HG03097 (cell line): Measurements from ENCODE around the gene RAB5IF.
"Not testable (repeated sequence)": the region's sequence is repeated elsewhere in the genome, so short reads cannot be mapped to it uniquely, and the experiment has no call there.

Experiments
- ATAC-seq: cut with Tn5 transposase; IDR thresholded peaks from one replicate; pipeline ENCODE4 v1.9.1; 2021; ENCODE audit not compliant: unreplicated experiment, low FRiP score

RAB5IF gene

GRCh38 chr20:36585410-36586125, 20.0 kb upstream of the RAB5IF start:
- no peak for ATAC-seq

GRCh38 chr20:36587388-36588070, 18.1 kb upstream of the RAB5IF start:
- ATAC-seq: no peak

- no peak for ATAC-seq
These were observed 14.3 kb upstream of the RAB5IF start for GRCh38 chr20:36591281-36591680.

GRCh38 chr20:36591854-36592641, 13.5 kb upstream of the RAB5IF start:
- no peak for ATAC-seq

GRCh38 chr20:36593347-36593929, 12.1 kb upstream of the RAB5IF start:
- ATAC-seq: no peak

DNA sequence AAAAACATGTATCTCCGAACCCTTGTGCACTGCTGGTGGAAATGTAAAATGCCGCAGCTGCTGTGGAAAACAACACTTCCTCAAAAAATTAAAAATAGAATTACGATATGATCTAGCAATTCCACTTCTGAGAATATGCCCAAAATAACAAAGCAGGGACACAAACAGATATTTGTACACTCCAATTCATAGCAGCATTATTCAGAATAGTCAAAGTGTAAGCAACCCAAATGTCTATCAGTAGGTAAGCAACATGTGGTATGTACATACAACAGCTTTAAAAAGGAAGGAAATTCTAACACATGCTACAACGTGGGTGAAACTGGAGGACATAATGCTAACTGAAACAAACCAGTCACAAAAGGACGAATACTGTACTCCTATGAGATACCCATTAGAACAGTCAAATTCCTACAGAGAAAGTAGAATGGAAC, 5.7 kb upstream of the RAB5IF start:
- no peak for ATAC-seq

DNA sequence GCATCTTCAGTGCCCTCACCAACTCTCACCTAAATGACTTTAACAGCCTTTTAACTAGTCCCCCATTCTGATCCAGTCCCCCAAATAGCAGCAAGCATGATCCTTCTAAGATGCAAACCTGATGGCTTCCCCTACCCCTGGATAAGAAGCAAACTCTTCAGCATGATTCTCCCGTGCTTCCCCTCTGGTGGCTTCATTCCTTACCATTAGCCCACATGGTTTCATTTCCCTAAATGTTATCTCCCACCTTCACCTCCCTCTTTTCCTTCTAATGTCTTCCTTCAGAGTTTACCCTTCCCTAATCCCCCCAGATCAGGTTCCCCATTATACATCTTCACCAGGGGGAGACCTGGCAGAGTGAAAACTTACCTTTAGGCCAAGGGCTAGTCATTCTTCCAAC, 4.0 kb upstream of the RAB5IF start:
- no peak for ATAC-seq

- ATAC-seq: peak; percentile 30
These were observed 604 bp upstream of the RAB5IF start for GRCh38 chr20:36604952-36605398.

GRCh38 chr20:36606158-36607066, 833 bp downstream of the RAB5IF start:
- peak; percentile 26 for ATAC-seq

DNA sequence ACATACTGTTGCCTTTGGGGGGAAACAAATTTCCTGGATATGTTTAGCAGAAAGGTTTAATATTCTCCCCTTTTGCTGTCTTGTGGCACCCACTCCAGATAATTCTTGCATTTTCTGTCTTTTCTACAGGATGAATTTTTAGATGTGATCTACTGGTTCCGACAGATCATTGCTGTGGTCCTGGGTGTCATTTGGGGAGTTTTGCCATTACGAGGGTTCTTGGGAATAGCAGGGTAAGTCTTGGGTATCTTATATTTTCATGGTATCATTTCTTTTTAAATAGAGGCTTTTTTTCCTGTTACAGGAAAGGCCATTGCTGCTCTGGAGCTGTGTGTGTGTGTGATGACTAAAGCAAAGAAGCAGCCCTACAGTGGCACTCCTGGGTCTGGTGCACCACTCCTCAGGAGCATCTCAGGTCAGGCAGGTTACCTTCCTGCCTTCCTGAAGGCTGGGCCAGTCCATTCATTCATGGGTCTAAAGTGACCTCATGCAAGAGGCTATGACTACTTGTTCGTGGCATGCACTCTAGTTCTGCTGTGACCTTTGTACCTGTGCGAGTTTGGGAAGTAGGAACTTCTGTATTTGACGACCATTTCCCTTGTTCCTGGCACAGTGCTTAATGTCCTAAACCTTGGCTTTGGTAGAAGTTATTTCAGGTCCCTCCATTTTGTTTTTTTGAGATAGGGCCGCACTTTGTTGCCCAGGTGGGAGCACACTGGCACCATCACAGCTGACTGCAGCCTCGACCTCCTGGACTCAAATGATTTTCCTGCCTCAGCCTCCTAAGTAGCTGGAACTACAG, 2.2 kb downstream of the RAB5IF start:
- ATAC-seq: no peak

- not testable (repeated sequence) for ATAC-seq
These were observed 2.8 kb downstream of the RAB5IF start for GRCh38 chr20:36608388-36608728.

DNA sequence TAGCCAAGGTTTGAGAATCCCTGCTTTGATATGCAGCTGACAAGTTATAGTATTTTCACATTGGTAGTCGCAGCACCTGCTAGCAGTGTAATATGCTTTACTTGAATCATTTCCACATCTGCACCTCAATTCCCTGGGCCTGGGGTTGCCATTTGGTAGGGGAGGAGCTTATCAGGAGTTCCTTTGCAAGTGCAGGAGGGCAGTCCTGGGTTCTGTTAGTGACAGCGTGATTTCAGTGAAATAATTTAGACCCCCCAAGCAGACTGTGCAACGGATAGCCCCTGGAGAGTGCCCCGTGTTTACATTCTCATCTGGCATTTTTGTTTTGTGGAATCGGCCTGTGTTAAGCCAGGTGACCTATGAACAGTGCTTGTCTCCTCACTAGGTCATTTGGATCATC, 6.0 kb downstream of the RAB5IF start:
- no peak for ATAC-seq

DNA sequence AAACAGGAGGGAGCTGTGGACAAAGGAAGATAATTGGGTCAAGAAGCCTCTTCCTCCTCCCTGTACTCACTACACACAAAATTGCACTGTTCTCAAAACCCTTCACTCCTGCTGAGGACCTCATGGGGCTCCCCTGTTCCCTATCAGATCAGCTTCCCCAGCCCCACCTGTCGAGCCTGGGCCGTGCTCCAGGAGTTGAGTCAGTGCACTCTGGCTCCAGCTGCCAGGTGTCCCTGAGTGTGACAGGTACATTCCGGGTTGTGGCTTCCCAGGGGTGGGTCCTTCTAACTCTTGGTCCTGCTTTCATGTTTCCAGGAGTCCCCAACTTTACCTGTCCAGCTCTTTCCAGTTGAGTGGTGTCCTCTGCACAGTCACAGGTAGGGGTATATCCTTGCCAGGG, 8.4 kb downstream of the RAB5IF start:
- no peak for ATAC-seq

- no peak for ATAC-seq
These were observed 9.4 kb downstream of the RAB5IF start for GRCh38 chr20:36614781-36615557.

GRCh38 chr20:36620917-36621316, 15.3 kb downstream of the RAB5IF start:
- ATAC-seq: no peak

- no peak for ATAC-seq
These were observed 17.9 kb downstream of the RAB5IF start for GRCh38 chr20:36623444-36623843.

DNA sequence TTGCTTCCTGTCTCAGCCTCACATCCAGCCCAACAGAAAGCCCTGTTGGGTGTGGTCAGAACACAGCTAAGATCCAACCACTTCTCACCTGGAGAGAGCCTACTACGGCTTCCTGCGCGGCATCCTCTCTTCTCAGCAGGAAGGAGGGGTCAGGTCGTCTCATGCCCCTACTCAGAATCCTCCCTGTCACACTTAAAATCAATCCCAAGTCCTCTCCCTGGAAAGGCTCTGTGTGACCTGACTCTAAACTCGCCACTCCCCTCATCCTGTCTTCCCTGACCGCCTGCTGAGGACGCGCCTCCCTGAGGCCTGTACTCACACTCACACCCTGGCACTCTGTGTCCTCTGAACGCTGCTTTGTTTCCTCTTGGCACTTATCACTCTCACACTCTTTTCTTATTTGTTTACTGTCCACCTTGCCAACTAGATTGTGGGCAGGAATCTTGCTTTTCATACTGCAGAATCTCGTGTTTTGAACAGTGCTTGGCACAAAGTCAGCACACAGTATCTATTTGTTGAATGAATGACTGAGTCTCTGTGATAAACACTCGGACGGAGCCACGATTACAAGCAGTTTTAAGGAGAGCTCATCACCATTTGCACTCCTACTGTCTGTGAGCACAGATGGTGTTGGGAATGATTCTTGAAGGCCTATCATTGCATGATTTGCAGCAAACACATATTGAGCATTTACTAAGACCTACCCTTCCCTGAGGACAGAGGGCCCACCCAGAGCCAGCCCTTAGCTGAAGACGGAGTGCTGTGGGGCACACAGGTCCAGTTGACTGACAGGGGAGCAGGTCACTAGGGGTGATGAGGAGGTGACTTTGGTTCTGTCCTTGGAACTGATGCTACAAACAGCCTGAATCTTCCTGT, 18.7 kb downstream of the RAB5IF start:
- ATAC-seq: no peak

DNA sequence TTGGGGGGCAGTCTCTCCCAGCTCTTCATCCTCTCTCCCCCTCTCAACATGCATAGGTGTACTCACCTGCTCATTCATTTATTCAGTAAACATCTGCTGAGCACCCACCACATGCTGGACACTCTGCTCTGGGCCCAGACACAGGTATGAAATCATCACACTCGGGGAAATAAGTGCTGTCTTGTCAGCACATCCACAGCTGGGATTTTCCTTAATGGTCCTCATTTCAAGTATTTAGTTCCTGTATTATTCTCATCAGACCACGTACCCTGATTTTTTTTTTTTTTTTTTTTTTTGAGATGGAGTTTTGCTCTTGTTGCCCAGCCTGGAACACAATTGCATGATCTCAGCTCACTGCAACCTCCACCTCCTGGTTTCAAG, 19.4 kb downstream of the RAB5IF start:
- no peak for ATAC-seq
